GM19468 (cell line): Measurements from ENCODE around the gene MFAP3L.
"Not testable (repeated sequence)": the region's sequence is repeated elsewhere in the genome, so short reads cannot be mapped to it uniquely, and the experiment has no call there.

Source experiments
- ATAC-seq: cut with Tn5 transposase; IDR thresholded peaks from one replicate; pipeline ENCODE4 v1.9.1; 2021; ENCODE audit warnings: mild to moderate bottlenecking, moderate library complexity, moderate number of reproducible peaks; ENCODE audit not compliant: unreplicated experiment; ENCODE audit errors: extremely low read depth

The MFAP3L gene

DNA sequence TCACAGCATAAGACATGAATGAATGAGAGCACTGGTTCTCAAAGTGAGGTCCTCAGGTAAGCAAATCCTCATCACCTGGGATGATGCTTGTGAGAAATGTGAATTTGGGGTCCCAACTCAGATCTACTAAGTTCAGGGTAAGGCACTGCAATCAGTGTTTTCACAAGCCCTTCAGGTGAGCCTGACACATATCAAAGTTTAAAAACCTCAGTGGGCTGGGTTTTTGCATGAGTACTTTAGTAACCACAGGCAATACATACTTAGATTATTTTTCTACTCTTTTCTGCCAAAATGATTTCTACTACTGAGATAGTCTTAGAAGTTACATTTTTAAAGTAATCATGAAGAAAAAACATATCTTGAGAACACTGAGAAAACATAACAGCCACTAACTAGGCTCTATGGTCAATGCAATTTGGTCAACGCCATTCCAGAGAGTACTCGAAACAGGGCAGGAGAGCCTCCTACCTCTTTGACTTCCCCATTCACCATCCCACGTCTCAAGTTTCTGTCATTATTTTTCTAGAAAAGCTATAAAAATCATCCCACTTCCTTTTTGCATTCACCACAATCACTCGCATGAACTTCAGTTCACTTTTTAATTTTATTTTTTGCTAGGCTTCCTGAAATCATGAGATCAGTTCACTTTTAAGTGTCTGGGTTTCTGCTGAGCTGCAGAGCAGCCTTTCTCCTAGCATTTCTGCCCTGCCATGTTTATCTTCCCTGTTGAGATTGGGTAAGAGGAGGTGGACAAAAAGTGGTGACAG lies 73.8 kb downstream of the MFAP3L start:
- peak; percentile 55 for ATAC-seq

DNA sequence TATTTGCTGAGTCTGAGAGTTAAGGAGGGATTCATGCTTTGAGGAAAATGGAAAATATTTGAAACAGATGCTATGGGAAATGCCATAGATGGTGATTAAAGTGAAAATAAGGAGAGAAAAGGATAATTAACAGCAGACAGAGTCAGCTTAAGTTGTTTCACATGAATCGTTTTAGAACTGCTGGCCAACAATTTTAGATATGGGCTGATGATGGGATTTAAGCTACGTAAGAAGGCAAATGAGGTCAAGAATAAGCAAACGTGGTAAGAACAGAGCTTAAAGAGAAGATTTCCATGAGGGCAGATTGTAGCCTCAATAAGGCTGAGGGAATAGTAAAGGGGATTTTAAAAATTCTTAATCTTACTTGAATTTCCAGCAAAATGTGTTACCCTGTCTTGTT lies 77.9 kb downstream of the MFAP3L start:
- ATAC-seq, result no peak

DNA sequence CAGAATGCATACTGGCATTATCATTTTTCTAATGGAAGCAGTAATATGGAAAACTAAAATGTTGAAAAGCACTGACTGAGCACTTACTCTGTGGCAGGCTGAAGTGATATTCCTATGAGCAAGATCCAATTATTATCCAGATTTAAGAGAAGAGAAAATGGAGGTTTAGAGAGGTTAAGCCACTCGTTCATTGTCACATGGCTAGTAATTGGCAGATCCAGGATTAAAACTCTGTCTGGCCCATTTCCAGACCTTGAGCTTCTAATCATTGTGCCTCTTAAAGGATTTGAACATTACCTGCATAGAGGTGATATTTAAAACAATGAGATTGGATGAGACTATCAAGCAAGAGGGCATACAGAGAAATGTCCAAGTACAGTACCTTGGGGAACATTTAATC lies 80.6 kb downstream of the MFAP3L start:
- no peak for ATAC-seq

DNA sequence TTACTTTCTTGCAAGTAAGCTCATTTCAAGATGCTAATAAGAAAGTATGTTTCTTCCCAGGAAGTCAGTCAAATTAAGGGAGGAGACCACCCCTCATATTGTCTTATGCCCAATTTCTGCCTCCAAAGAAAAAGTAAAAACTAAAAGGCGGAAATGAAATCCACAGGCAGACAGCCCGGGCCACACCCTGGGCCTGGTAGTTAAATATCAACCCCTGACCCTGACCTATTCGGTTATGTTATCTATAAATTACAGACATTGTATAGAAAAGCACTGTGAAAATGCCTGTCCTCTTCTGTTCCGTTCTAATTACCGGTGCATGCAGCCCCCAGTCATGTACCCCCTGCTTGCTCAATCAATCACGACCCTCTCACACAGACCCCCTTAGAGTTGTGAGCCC lies 82.6 kb downstream of the MFAP3L start:
- not testable (repeated sequence) for ATAC-seq

DNA sequence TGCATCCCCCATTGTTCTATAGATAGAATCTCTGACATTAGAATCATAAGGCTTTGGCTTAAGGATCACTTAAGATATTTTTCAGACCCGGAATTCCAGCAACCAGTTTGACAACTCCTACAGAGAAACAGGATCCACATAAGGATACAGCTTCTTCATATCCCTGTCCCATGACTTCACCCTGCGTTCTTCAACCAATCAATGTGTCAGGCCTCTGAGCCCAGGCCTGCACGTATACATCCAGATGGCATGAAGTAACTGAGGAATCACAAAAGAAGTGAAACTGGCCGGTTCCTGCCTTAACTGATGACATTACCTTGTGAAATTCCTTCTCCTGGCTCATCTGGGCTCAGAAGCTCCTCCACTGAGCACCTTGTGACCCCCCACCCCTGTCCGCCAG lies 85.1 kb downstream of the MFAP3L start:
- ATAC-seq, result no peak

DNA sequence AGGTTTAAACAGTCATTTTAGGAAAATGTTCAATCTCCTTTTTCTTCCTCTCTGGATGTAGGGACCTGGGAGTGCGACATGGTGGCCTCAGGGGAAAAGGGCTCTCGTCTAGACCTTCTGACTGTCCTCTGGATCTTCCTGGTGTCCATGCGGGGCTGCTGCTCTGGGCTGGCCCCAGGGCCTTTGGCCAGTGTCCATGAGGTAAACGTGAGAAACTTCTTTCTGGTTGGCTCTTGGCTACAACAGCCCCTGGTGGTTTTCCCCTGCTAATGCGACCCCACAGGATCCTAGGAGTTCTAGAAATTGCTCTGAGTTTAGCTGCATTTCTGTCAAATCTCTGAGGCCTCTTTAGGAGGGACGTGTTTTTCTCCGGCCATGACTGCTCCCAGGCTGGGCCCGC lies 85.7 kb downstream of the MFAP3L start:
- ATAC-seq, result no peak
